H9 (cell line): ENCODE measurements around the gene COLEC12. TPM values are rescaled to one million over a fixed set of nuclear protein-coding genes. Genes with fewer than 3 reads are reported as not detected.

ENCODE experiments used
- DNase-seq: peaks from one replicate; pipeline ENCODE4 v3.0.0-alpha.2; 2017
- H2AFZ ChIP-seq: one replicate; pipeline ENCODE4 v1.6.1; 2013; ENCODE audit warnings: mild to moderate bottlenecking, low read length, control low read depth, moderate library complexity
- H2AK5ac ChIP-seq: 2 replicates; pipeline ENCODE4 v1.6.1; 2013; ENCODE audit warnings: low read length, control low read depth, mixed read lengths; ENCODE audit not compliant: insufficient read length
- H2BK120ac ChIP-seq: one replicate; pipeline ENCODE4 v1.6.1; 2013; ENCODE audit warnings: low read depth, mild to moderate bottlenecking, low read length, control low read depth, inconsistent platforms; ENCODE audit not compliant: poor library complexity, severe bottlenecking
- H2BK12ac ChIP-seq: 2 replicates; pipeline ENCODE4 v1.6.1; 2013; ENCODE audit warnings: low read length, control low read depth, mixed read lengths, low read depth; ENCODE audit not compliant: insufficient read length
- H2BK15ac ChIP-seq: 2 replicates; pipeline ENCODE4 v1.6.1; 2013; ENCODE audit warnings: low read depth, low read length, control low read depth
- H2BK20ac ChIP-seq: one replicate; pipeline ENCODE4 v1.6.1; 2013; ENCODE audit warnings: low read depth, mild to moderate bottlenecking, low read length, control low read depth, inconsistent platforms; ENCODE audit not compliant: poor library complexity, severe bottlenecking
- H2BK5ac ChIP-seq: 2 replicates; pipeline ENCODE4 v1.6.1; 2013; ENCODE audit warnings: low read length, control low read depth, mixed read lengths; ENCODE audit not compliant: insufficient read length
- H3K14ac ChIP-seq: 2 replicates; pipeline ENCODE4 v1.6.1; 2013; ENCODE audit warnings: low read length, control low read depth; ENCODE audit not compliant: insufficient read depth
- H3K18ac ChIP-seq: 2 replicates; pipeline ENCODE4 v1.6.1; 2013; ENCODE audit warnings: low read depth, mild to moderate bottlenecking, mixed read lengths, low read length, control low read depth; ENCODE audit not compliant: insufficient read length
- H3K23ac ChIP-seq: 2 replicates; pipeline ENCODE4 v1.6.1; 2013; ENCODE audit warnings: low read length, control low read depth, mixed read lengths, low read depth; ENCODE audit not compliant: insufficient read length
- H3K23me2 ChIP-seq: 2 replicates; pipeline ENCODE4 v1.6.1; 2013; ENCODE audit warnings: low read depth, mild to moderate bottlenecking, mixed read lengths, low read length, control low read depth; ENCODE audit not compliant: insufficient read length, poor library complexity, severe bottlenecking
- H3K27ac ChIP-seq: 2 replicates; pipeline ENCODE4 v1.5.1; 2013; ENCODE audit warnings: low read length, control low read depth, mixed read lengths, low read depth; ENCODE audit not compliant: insufficient read length
- H3K27me3 ChIP-seq: 2 replicates; pipeline ENCODE4 v1.6.1; 2013; ENCODE audit warnings: low read length, control low read depth, inconsistent platforms; ENCODE audit not compliant: insufficient read depth
- H3K4ac ChIP-seq: 2 replicates; pipeline ENCODE4 v1.6.1; 2013; ENCODE audit warnings: low read depth, mild to moderate bottlenecking, control low read depth, inconsistent platforms, low read length, moderate library complexity
- H3K4me1 ChIP-seq: 2 replicates; pipeline ENCODE4 v1.6.1; 2013; ENCODE audit warnings: low read length, control low read depth, inconsistent platforms; ENCODE audit not compliant: insufficient read depth
- H3K4me2 ChIP-seq: 2 replicates; pipeline ENCODE4 v1.6.1; 2013; ENCODE audit warnings: low read length, control low read depth, mixed read lengths; ENCODE audit not compliant: insufficient read length, insufficient read depth
- H3K56ac ChIP-seq: 2 replicates; pipeline ENCODE4 v1.6.1; 2013; ENCODE audit warnings: low read depth, mild to moderate bottlenecking, mixed read lengths, low read length, control low read depth; ENCODE audit not compliant: insufficient read length
- H3K79me1 ChIP-seq: 2 replicates; pipeline ENCODE4 v1.6.1; 2013; ENCODE audit warnings: low read depth, mild to moderate bottlenecking, moderate library complexity, low read length, control low read depth, inconsistent platforms; ENCODE audit not compliant: insufficient read depth, poor library complexity, severe bottlenecking
- H3K79me2 ChIP-seq: 2 replicates; pipeline ENCODE4 v1.6.1; 2013; ENCODE audit warnings: low read length, control low read depth, inconsistent platforms; ENCODE audit not compliant: insufficient read depth
- H3K9ac ChIP-seq: 2 replicates; pipeline ENCODE4 v1.6.1; 2013; ENCODE audit warnings: low read length, control low read depth, mixed read lengths; ENCODE audit not compliant: insufficient read length; ENCODE audit errors: extremely low read depth
- H3K9me3 ChIP-seq: one replicate; pipeline ENCODE4 v1.6.1; 2013; ENCODE audit warnings: low read depth, low read length, inconsistent platforms; ENCODE audit not compliant: control insufficient read depth
- H3T11ph ChIP-seq: one replicate; pipeline ENCODE4 v1.6.1; 2013; ENCODE audit warnings: mild to moderate bottlenecking, low read length, control low read depth, inconsistent platforms
- H4K20me1 ChIP-seq: one replicate; pipeline ENCODE4 v1.6.1; 2013; ENCODE audit not compliant: control insufficient read depth, insufficient read length, insufficient read depth
- H4K5ac ChIP-seq: 2 replicates; pipeline ENCODE4 v1.6.1; 2013; ENCODE audit warnings: low read depth, mild to moderate bottlenecking, mixed read lengths, low read length, control low read depth; ENCODE audit not compliant: insufficient read length
- H4K8ac ChIP-seq: replicated peaks from 2 replicates; pipeline ENCODE4 v1.6.1; 2013; ENCODE audit warnings: low read length, control low read depth, mixed read lengths, low read depth; ENCODE audit not compliant: insufficient read length
- H4K91ac ChIP-seq: 2 replicates; pipeline ENCODE4 v1.6.1; 2013; ENCODE audit warnings: low read depth, mild to moderate bottlenecking, moderate library complexity, mixed read lengths, low read length, control low read depth; ENCODE audit not compliant: insufficient read length
- H3K27ac Mint-ChIP-seq, 3 experiments: 2 replicates in 2 of 3; 3 replicates in 1 of 3; pipeline ENCODE4 v1.8.0; 2020 to 2021; ENCODE audit warnings: mixed read lengths in 3 of 3, mild to moderate bottlenecking in 1 of 3, moderate library complexity in 1 of 3
- H3K27me3 Mint-ChIP-seq: 2 replicates; pipeline ENCODE4 v1.8.0; 2021; ENCODE audit warnings: low read depth, mild to moderate bottlenecking, moderate library complexity, mixed read lengths
- H3K36me3 Mint-ChIP-seq, 3 experiments: 2 replicates in 2 of 3; 3 replicates in 1 of 3; pipeline ENCODE4 v1.8.0; 2020 to 2021; ENCODE audit warnings: low read depth in 3 of 3, mixed read lengths in 3 of 3; ENCODE audit not compliant: insufficient read depth in 1 of 3
- H3K4me1 Mint-ChIP-seq, 2 experiments: 2 replicates each; pipeline ENCODE4 v1.8.0; 2020; ENCODE audit warnings: mixed read lengths in 2 of 2
- H3K4me3 Mint-ChIP-seq, 2 experiments: 2 replicates in 1 of 2; 3 replicates in 1 of 2; pipeline ENCODE4 v1.8.0; 2020 to 2021; ENCODE audit warnings: mild to moderate bottlenecking in 2 of 2, mixed read lengths in 2 of 2, moderate library complexity in 1 of 2
- H3K9me3 Mint-ChIP-seq, 2 experiments: 2 replicates in 1 of 2; 3 replicates in 1 of 2; pipeline ENCODE4 v1.8.0; 2020; ENCODE audit warnings: mild to moderate bottlenecking in 2 of 2, mixed read lengths in 2 of 2, moderate library complexity in 1 of 2
- WGBS: extraction: QIAGEN DNeasy Blood & Tissue Kit; methylation state at CpG from one replicate; pipeline ENCODE4 v1.1.7; 2013; ENCODE audit warnings: missing lambda C conversion rate, low lambda C conversion rate, mixed read lengths; ENCODE audit not compliant: insufficient read length; ENCODE audit errors: extremely low coverage; 5-methylcytosine and 5-hydroxymethylcytosine counted together
- total RNA-seq: library from RNA; stranded (reverse); gene quantifications from 2 replicates; pipeline ENCODE4 v1.2.1, GENCODE V29; 2021
- TF ChIP-seq, protein P1 (sequence below): fragments of 200-600 bp; sonication (generic); conservative IDR thresholded peaks from 3 replicates; pipeline ENCODE4 v1.8.0; 2021; ENCODE audit warnings: antibody characterized with exemption, mild to moderate bottlenecking

Gene COLEC12
- total RNA-seq, 1 experiment from 2014 or later = 0.70 TPM

DNA sequence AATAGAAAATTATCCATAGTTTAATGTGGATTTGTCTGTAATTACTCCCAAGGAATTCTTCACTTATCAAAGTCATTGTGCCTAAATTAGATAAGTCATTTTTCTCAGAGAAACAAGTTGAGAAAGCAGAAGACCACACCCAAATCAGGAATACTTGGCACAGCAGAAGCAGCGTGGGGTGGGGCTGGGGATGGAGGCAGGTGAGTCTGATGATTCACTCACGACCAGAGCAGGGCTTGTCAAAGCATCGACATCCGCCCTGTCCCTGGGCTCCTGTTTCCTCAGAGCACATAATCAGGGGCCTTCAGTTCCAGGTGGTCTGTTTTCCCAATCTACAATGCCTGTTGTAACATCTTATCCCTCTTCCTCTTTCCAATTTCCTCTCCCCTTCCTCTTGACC is 31.5 kb upstream of the COLEC12 start:
- Histone ChIP-seq H3K4me1 (no peaks in the 10 kb centered on the region), H4K8ac (no peak overlapping the region), H2BK5ac (no peak overlapping the region), H2AFZ (no peak overlapping the region), H3T11ph (no peak overlapping the region), H3K79me2 (no peaks in the 10 kb centered on the region), H3K14ac (no peak overlapping the region), H3K4ac (no peak overlapping the region), H3K23me2 (no peaks in the 10 kb centered on the region), H3K27me3 (no peaks in the 10 kb centered on the region), H2BK15ac (no peak overlapping the region), H3K23ac (no peak overlapping the region), H3K9me3 (no peaks in the 10 kb centered on the region), H4K20me1 (no peaks in the 10 kb centered on the region), H3K18ac (no peak overlapping the region), H3K79me1 (no peaks in the 10 kb centered on the region), H4K5ac (no peak overlapping the region), H3K4me2 (no peak overlapping the region), H3K9ac (no peak overlapping the region), H4K91ac (no peak overlapping the region), H3K27ac (no peak overlapping the region), H3K56ac (no peak overlapping the region), H2BK120ac (no peak overlapping the region), H2AK5ac (no peak overlapping the region), H2BK12ac (no peak overlapping the region), H2BK20ac (no peak overlapping the region)
- TF ChIP-seq, protein P1, sequence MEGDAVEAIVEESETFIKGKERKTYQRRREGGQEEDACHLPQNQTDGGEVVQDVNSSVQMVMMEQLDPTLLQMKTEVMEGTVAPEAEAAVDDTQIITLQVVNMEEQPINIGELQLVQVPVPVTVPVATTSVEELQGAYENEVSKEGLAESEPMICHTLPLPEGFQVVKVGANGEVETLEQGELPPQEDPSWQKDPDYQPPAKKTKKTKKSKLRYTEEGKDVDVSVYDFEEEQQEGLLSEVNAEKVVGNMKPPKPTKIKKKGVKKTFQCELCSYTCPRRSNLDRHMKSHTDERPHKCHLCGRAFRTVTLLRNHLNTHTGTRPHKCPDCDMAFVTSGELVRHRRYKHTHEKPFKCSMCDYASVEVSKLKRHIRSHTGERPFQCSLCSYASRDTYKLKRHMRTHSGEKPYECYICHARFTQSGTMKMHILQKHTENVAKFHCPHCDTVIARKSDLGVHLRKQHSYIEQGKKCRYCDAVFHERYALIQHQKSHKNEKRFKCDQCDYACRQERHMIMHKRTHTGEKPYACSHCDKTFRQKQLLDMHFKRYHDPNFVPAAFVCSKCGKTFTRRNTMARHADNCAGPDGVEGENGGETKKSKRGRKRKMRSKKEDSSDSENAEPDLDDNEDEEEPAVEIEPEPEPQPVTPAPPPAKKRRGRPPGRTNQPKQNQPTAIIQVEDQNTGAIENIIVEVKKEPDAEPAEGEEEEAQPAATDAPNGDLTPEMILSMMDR = no peak
- Mint-ChIP-seq H3K27me3 (peaks cover 3% of the 10 kb centered on the region; the same call in 1 of the 2 replicates), H3K36me3 (peaks cover 0 to 2% (median 0%) of the 10 kb centered on the region in 3 experiments; a peak in 2 of 7 replicates), H3K4me1 (peaks cover 0 to 5% of the 10 kb centered on the region in 2 experiments; a peak in 1 of 4 replicates), H3K27ac (no peak overlapping the region), H3K4me3 (no peak overlapping the region), H3K9me3 (peaks cover 3 to 8% of the 10 kb centered on the region in 2 experiments; a peak in 4 of 5 replicates)
- DNase-seq = no peak
- no CpG with 5 or more reads among the region's 4 CpGs for WGBS
